ENCODE measurements around the gene RNPS1. TPM values are rescaled to one million over a fixed set of nuclear protein-coding genes. Genes with fewer than 3 reads are reported as not detected.
A peak's percentile ranks its signal among the peaks of the same experiment; 100 is the strongest.

RNPS1 gene
- total and polyA plus RNA-seq, 9 of the 15 experiments (the other 6 are each of a cell fraction or from before 2014, with no cell fraction given), result 44.9 to 338 (median 202) TPM

- TF ChIP-seq MGA (IDR thresholded peaks at IDR 0.05), result no peak
- no peak for TF ChIP-seq ZNF212 (CRISPR knock-in tag; IDR thresholded peaks at IDR 0.05)
- no peak for TF ChIP-seq ZNF41 (CRISPR knock-in tag; conservative IDR thresholded peaks at IDR 0.05)
- no peak for TF ChIP-seq PHF20 (IDR thresholded peaks at IDR 0.05; ENCODE audit: partially characterized antibody)
- TF ChIP-seq KLF13 (tag; IDR thresholded peaks at IDR 0.05; ENCODE audit: borderline replicate concordance, low read depth), result no peak
- no peak for TF ChIP-seq ZNF23 (CRISPR knock-in tag; IDR thresholded peaks at IDR 0.05)
- no peak for TF ChIP-seq HMG20B (CRISPR knock-in tag; IDR thresholded peaks at IDR 0.05)
- peak; percentile 25 for TF ChIP-seq CCNT2 (IDR thresholded peaks at IDR 0.05; ENCODE audit: borderline replicate concordance, extremely low read depth, insufficient read length, low read depth, low read length)
- TF ChIP-seq ZNF699 (CRISPR knock-in tag; IDR thresholded peaks at IDR 0.05; ENCODE audit: insufficient replicate concordance), result no peak
- no peak for TF ChIP-seq TCF7L2 (IDR thresholded peaks at IDR 0.05; ENCODE audit: low read depth, low read length)
- no peak for TF ChIP-seq KAT2B (IDR thresholded peaks at IDR 0.05; ENCODE audit: low read depth, low read length)
- TF ChIP-seq POLR2A (conservative IDR thresholded peaks at IDR 0.05), result peak; percentile 69
- TF ChIP-seq, protein P1, sequence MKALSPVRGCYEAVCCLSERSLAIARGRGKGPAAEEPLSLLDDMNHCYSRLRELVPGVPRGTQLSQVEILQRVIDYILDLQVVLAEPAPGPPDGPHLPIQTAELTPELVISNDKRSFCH (CRISPR knock-in tag; IDR thresholded peaks at IDR 0.05), result no peak
- TF ChIP-seq, protein P1 (tag; IDR thresholded peaks at IDR 0.05), result no peak
- TF ChIP-seq ZNF165 (CRISPR knock-in tag; IDR thresholded peaks at IDR 0.05; ENCODE audit: borderline replicate concordance), result no peak
- no peak for TF ChIP-seq ZC3H8 (IDR thresholded peaks at IDR 0.05)
Measured at GRCh38 chr16:2210386-2211365, 57.2 kb downstream of the RNPS1 start, which contains the start of gene BRICD5 (continued).

Data from K562 (cell line).